Measurements from ENCODE around the gene CCDC50.
A peak's percentile ranks its signal among the peaks of the same experiment; 100 is the strongest.

CCDC50 gene

GRCh38 chr3:191415566-191415965, 86.4 kb downstream of the CCDC50 start:
- no peak for DNase-seq

DNA sequence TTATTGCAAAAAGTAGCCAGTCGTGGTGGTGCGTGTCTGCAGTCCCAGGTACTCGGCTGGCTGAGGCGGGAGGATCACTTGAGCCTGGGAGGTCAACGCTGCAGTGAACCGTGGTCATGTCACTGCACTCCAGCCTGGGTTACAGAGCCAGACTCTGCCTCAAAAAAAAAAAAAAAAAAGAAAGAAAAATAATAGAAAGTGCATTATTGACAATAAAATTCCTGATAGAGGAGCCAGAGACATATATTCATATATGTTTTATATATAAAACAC, 88.2 kb downstream of the CCDC50 start:
- no peak for DNase-seq

- DNase-seq = no peak
Measured at GRCh38 chr3:191420771-191421170, 91.6 kb downstream of the CCDC50 start.

GRCh38 chr3:191424881-191425280, 95.7 kb downstream of the CCDC50 start:
- no peak for DNase-seq

GRCh38 chr3:191425322-191425734, 96.1 kb downstream of the CCDC50 start:
- DNase-seq = peak in 3 of 58 donors; percentile 1 to 16 (median 12)

DNA sequence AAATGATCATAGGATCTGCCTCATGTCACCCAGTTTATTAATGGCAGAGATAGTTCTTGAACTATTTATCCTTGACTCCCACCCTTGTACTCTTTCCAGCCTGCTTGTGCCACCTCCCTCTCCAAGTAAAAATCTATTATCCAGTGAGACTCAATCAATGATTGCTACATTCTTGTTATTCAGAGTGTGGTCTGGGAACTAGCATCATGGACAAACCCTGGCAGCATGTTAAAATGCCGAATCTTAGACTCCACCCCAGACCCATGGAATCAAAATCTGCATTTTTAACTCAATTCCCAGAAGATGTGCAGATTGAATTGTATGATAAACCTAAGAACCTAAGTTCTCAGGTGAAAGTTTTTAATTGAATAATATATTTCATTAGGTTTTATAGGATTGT, 97.1 kb downstream of the CCDC50 start:
- no peak for DNase-seq

DNA sequence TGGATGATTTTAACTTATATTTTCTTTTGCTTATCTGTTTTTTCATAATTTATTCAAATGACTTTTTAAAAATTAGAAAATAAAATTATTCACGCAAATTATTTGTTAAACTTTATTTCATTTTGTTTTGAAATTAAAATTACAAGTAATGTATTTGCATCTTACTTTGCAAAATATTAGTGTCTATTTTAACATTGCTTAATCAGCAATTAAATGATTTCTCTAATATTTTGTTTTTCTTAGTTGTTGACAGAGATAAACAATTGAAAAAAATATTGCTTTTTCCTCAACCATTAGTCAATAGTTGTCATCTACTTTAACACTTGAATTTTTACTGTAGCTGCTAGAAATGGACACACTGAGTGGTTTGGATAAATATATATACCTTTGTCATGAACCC, 99.0 kb downstream of the CCDC50 start:
- DNase-seq = no peak

- DNase-seq = no peak
Measured at GRCh38 chr3:191430103-191430502, 100.9 kb downstream of the CCDC50 start.

- no peak for DNase-seq
Measured at GRCh38 chr3:191431160-191431822, 102.1 kb downstream of the CCDC50 start.

DNA sequence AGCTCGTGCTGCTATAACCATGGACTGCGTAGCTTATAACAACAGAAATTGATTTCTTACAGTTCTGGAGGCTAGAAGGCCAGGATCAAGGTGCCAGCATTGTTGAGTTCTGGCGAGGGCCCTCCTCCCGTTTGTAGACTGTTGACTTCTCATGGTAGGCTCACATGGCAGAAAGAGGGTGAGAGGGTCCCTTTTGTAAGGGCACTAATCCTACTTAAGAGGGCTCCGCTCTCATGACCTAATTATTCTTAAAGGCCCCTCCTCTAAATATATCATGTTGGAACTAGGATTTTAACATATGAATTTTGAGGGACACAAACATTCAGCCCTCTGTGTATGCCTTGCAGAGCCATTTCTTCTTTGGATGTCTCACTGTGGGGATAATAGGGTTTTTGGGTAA, 103.0 kb downstream of the CCDC50 start:
- no peak for DNase-seq

GRCh38 chr3:191434024-191434423, 104.8 kb downstream of the CCDC50 start:
- DNase-seq = no peak

DNA sequence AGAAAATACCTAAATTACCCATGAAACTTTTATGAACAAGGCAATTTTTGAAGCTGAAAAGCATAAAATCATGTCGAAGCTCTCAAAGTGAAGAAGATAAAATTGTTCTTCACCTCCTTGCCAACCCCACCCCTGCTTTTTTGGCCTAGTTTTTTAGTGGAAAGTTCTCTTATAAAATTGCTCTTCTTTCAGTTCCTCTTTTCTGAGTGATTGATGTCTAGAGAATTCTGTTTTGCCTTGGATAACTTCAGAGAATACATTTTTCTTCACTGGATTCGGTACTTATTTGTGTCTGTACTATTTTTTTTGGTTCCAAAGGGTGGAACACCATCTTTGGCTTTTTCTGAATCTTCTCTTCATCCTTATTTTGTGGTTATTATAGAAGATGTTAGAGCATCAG, 106.8 kb downstream of the CCDC50 start:
- DNase-seq = no peak

DNA sequence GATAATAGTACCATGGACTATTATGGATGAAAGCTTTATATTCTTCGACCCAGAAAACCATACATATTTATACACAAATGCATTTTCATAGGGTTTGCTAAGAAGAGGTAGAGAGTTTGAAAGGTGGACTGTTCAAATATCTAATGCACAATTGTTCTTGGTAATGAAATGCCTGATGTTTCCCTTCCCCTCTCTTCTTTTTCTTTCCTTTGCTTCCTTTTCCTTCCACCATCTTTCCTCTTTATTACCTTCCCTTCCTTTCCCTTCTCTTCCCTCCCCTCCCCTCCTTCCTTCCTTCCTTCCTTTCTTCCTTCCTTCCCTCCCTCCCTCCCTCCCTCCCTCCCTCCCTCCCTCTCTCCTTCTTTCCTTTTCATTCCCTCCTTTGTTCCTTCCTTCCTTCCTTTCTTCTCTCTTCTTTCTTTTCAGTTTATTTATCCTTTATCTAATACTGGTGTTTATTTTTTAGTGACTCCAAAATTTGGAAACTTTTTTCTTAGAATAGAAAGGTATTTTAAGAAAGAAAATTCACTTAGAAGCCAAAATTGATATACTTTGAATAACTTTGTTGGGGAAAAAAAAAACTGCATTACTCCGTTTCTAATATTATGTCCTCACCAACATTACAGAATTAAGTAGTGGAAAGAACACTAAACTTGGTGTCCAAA, 109.1 kb downstream of the CCDC50 start:
- no peak for DNase-seq

DNA sequence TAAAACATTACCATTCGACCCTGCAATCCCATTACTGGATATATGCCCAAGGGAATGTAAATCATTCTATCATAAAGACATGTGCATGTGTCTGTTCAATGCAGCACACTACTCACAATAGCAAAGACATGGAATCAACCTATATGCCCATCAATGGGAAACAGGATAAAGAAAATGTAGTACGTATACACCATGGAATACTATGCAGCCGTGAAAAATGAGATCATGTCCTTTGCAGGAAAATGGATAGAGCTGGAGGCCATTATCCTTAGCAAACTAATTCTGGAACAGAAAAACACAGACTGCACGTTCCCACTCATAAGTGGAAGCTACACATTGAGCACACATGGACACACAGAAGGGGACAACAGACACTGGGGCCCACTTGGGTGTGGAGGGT, 111.3 kb downstream of the CCDC50 start:
- no peak for DNase-seq

DNA sequence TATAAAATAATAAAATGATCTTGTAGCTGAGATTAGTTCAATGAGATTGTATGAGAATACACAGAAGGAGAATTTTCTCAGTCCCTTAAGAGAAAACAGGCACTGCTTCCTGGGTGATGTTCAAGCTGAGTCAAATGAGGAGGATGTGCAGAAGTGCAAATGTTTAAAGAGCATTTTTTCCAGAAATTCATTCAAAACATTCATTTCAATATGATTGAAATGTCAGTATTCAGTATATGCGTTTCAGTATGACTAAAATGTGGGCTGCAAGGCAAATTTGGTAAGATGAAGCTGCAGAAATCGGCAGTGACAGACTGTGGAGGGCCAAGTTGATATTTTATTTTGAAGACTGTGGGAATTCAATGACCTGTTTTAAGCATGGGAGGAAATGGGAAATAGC, 112.5 kb downstream of the CCDC50 start:
- DNase-seq = peak in 2 of 58 donors; percentile 15 to 39

DNA sequence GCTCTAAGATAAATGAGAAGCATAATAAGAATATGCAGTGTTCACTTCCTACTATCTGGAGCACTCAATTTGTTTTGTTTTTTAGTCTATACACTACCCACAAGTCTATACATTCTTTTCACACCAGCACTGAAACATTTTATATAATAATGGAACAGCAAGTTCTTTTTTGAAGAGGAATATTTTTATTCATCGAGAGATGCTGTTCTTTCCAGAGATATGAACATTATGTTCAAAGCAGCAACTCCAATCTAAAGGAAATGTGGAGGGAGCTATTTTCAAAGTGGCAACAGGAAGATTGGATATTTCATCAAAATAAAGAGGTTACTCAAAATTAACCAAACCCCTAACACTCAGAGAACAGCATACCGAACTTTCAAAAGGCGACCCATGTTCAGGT, 115.4 kb downstream of the CCDC50 start:
- DNase-seq = peak in 1 of 58 donors; percentile 18
